Transverse colon (tissue), 4 donors: ENCODE measurements around the gene FUNDC1.

Experiments used
- CTCF ChIP-seq, 5 experiments: fragments of 200-600 bp in 3 of 5; fragments of 450-650 bp in 2 of 5; sonication (generic) in 3 of 5; IDR thresholded peaks; 1 replicate in 2 of 5; 2 replicates in 3 of 5; pipeline ENCODE4 v1.5.1; 2016 to 2017; ENCODE audit warnings: antibody characterized with exemption in 5 of 5, inconsistent platforms in 3 of 5, mild to moderate bottlenecking in 2 of 5, moderate library complexity in 1 of 5
- POLR2A ChIP-seq: fragments of 450-650 bp; IDR thresholded peaks from one replicate; pipeline ENCODE4 v1.6.1; 2016; ENCODE audit warnings: antibody characterized with exemption, mild to moderate bottlenecking, moderate library complexity
- POLR2AphosphoS5 ChIP-seq, 3 donors: sonication (generic); formaldehyde crosslinking; IDR thresholded peaks; one replicate each; pipeline ENCODE4 v1.6.1; 2016; ENCODE audit warnings: antibody characterized with exemption in 3 of 3

- TF ChIP-seq POLR2A = peak; percentile 68
- TF ChIP-seq CTCF (IDR thresholded peaks at IDR 0.05) = no peak
- peak in 2 of 3 donors; percentile 61 to 69 for TF ChIP-seq POLR2AphosphoS5 (IDR thresholded peaks at IDR 0.05)
Measured at GRCh38 chrX:44542567-44543325, at the start of gene FUNDC1.
